GM12873 (cell line): ENCODE measurements around the gene FLRT3.

Experiments
- TF ChIP-seq, protein P1 (sequence below): IDR thresholded peaks from 2 replicates; pipeline ENCODE4 v1.5.1; 2012; ENCODE audit warnings: low read depth, mild to moderate bottlenecking, moderate library complexity, low read length, control low read depth; ENCODE audit not compliant: insufficient read depth; ENCODE audit errors: missing control alignments

FLRT3 gene

GRCh38 chr20:14374196-14374595 is 36.8 kb upstream of the FLRT3 start:
- TF ChIP-seq, protein P1, sequence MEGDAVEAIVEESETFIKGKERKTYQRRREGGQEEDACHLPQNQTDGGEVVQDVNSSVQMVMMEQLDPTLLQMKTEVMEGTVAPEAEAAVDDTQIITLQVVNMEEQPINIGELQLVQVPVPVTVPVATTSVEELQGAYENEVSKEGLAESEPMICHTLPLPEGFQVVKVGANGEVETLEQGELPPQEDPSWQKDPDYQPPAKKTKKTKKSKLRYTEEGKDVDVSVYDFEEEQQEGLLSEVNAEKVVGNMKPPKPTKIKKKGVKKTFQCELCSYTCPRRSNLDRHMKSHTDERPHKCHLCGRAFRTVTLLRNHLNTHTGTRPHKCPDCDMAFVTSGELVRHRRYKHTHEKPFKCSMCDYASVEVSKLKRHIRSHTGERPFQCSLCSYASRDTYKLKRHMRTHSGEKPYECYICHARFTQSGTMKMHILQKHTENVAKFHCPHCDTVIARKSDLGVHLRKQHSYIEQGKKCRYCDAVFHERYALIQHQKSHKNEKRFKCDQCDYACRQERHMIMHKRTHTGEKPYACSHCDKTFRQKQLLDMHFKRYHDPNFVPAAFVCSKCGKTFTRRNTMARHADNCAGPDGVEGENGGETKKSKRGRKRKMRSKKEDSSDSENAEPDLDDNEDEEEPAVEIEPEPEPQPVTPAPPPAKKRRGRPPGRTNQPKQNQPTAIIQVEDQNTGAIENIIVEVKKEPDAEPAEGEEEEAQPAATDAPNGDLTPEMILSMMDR = no peak

- TF ChIP-seq, protein P1 = no peak
Measured at GRCh38 chr20:14361509-14362345, 24.3 kb upstream of the FLRT3 start.

DNA sequence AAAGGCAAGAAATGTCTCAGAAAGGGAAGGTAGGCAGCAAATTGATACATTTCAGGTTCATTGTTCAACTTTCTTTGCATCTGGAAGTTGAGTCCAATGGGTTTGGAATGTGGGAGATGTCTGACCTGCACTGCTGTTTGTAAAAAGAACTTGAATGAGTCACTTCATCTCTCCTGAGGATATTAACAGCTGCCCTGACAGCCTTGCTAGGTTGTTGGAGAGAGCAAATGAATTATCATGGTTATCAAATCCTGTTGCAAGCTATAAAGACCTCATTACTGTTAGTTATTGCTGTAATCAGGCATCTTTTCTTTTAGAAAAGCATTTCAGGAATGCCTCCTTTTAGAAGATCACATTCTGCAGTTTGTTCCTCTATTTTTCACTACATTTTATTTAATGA is 23.0 kb upstream of the FLRT3 start:
- TF ChIP-seq, protein P1 = no peak

GRCh38 chr20:14355791-14356190 is 18.4 kb upstream of the FLRT3 start:
- TF ChIP-seq, protein P1 = no peak

DNA sequence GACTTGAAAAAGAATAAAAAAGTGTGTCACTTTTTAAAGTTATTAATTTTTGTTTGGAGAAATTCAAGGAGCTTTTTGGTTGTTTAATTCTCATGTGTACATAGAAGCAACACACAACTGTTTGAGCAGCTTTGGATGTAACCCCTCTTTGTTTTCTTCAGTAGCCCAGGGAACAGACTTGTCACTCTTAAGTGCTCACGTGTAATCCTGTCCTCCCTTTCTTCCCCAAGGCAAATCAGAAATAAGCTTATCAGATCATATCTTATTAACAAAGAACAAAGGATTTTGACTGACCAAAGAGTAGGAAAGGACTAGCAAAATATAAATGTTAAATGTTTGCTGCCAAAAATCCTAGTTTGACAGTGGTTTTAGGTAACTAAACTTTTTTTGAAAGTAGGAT is 7.3 kb upstream of the FLRT3 start:
- TF ChIP-seq, protein P1 = no peak

DNA sequence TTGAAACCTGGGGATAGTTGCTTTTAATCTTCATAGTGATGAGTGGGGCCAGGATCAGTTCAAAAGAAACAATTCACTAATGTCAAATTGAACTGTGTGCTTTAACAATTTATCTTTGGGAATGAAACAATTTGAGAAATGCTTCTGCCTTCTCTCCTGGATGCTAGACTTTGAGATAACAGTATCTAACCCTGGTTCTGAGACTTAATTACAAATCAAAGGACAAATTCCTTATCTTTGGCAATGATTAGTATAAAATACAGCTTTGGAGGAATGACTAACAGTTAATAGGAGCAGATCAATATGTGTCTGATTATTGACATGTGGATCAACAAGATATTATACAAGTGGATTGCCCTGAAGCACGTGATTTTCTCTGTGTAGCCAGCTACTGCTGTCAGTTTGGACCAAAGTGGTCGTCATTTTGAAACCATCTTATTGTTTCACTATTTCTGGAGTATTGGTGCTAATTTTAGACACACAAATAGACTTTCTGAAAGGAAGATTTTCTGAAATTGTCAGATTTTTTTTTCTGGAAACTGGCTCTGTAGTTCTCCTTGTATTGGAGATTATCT is 6.2 kb upstream of the FLRT3 start:
- TF ChIP-seq, protein P1 = no peak

DNA sequence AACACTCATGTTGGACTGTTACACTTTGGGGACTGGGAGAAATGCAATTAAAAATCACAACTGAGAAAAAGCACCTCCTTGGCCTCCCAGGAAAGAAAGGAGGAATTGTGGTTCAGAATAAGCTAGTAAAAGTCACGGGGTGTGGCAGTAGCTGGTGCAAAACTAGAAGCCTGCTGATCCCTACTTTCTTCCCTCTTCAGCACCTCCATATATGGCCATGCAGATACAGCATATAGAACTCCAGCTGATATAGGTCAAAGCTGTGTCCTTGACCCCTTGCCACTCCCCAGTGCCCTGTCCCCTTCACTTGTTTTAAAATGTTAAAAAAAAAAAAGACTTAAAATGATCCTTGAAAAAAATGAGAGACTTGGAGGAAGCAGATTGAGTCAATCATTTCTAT is 5.5 kb upstream of the FLRT3 start:
- TF ChIP-seq, protein P1 = no peak
